A549 (cell line): Measurements from ENCODE around the gene SLIT3. TPM values are rescaled to one million over a fixed set of nuclear protein-coding genes. Genes with fewer than 3 reads are reported as not detected.

Experiments
- ATAC-seq, 2 experiments: fragments of 200-7000 bp in 1 of 2; fragments of >200 bp in 1 of 2; cut with Nextera tagmentation in 1 of 2; cut with Tn5 transposase in 1 of 2; 3 replicates each; pipeline versions ENCODE4 v1.8.0 to v1.9.1; 2018 to 2020; ENCODE audit warnings: mild to moderate bottlenecking in 1 of 2, moderate library complexity in 1 of 2
- CTCF ChIA-PET: fragments of 300-600 bp; sonication (Branson Sonifier 250); formaldehyde crosslinking; extraction: SDS; loops from one replicate; lab custom pipeline; 2021; ENCODE audit warnings: antibody characterized with exemption, inconsistent platforms; lab: Yijun Ruan, JAX
- POLR2A ChIA-PET: fragments of 350-600 bp; formaldehyde crosslinking; extraction: SDS; loops from one replicate; lab custom pipeline; 2021; ENCODE audit warnings: antibody characterized with exemption, inconsistent platforms; lab: Yijun Ruan, JAX
- DNase-seq, 2 experiments: peaks; one replicate each; pipeline versions ENCODE4 v3.0.0 to v3.0.0-alpha.2; 2011 to 2016; ENCODE audit warnings: low read depth in 1 of 2, low spot score in 1 of 2
- FAIRE-seq: peaks from 2 replicates; lab custom pipeline; 2011; peaks lifted over from hg19 to GRCh38; lab: Jason Lieb, UNC
- H3K27ac ChIP-seq, 2 experiments: fragments of >200 bp; sonication (Bioruptor Twin); formaldehyde crosslinking; 3 replicates each; pipeline ENCODE4 v1.5.1; 2016 to 2017
- H3K4me1 ChIP-seq: fragments of >200 bp; sonication (Bioruptor Twin); formaldehyde crosslinking; 3 replicates; pipeline ENCODE4 v1.6.1; 2016
- H3K4me2 ChIP-seq: fragments of >200 bp; sonication (Bioruptor Twin); formaldehyde crosslinking; 3 replicates; pipeline ENCODE4 v1.6.1; 2016
- H3K4me3 ChIP-seq: fragments of >200 bp; sonication (Bioruptor Twin); formaldehyde crosslinking; 3 replicates; pipeline ENCODE4 v1.5.1; 2016
- H3K9me3 ChIP-seq: fragments of >200 bp; sonication (Bioruptor Twin); formaldehyde crosslinking; 3 replicates; pipeline ENCODE4 v1.6.1; 2016
- CBX8 ChIP-seq: fragments of 200-600 bp; sonication (generic); IDR thresholded peaks from 2 replicates; pipeline ENCODE4 v1.6.1; 2016
- CEBPB ChIP-seq, 2 experiments: fragments of >200 bp in 1 of 2; sonication (Bioruptor Twin) in 1 of 2; formaldehyde crosslinking in 1 of 2; IDR thresholded peaks; 2 replicates each; pipeline ENCODE4 v1.6.1; 2012 to 2016
- CHD4 ChIP-seq: fragments of 200-600 bp; sonication (generic); IDR thresholded peaks from 2 replicates; pipeline ENCODE4 v1.6.1; 2016; ENCODE audit warnings: antibody characterized with exemption, mild to moderate bottlenecking, borderline replicate concordance
- EHF ChIP-seq: fragments of 250-450 bp; sonication (Bioruptor Pico); IDR thresholded peaks from 2 replicates; pipeline ENCODE4 v1.5.0; 2020; ENCODE audit warnings: mild to moderate bottlenecking
- EHMT2 ChIP-seq: fragments of 200-600 bp; sonication (generic); IDR thresholded peaks from 2 replicates; pipeline ENCODE4 v1.6.1; 2016; ENCODE audit warnings: antibody characterized with exemption, low read depth, mild to moderate bottlenecking, moderate library complexity
- ESRRA ChIP-seq: fragments of 150-350 bp; IDR thresholded peaks from 2 replicates; pipeline ENCODE4 v1.6.1; 2014; ENCODE audit warnings: mild to moderate bottlenecking, low read length, borderline replicate concordance
- FOXS1 ChIP-seq: fragments of 250-450 bp; sonication (Bioruptor Pico); IDR thresholded peaks from 2 replicates; pipeline ENCODE4 v1.5.0; 2020; ENCODE audit warnings: mild to moderate bottlenecking, moderate library complexity
- HDAC2 ChIP-seq: fragments of 200-600 bp; sonication (generic); IDR thresholded peaks from 2 replicates; pipeline ENCODE4 v1.6.1; 2016
- HOXA7 ChIP-seq: fragments of 250-450 bp; sonication (Bioruptor Pico); IDR thresholded peaks from 2 replicates; pipeline ENCODE4 v1.5.0; 2020; ENCODE audit warnings: mild to moderate bottlenecking, moderate library complexity
- JUN ChIP-seq, 2 experiments: fragments of >200 bp; sonication (Bioruptor Twin); formaldehyde crosslinking; IDR thresholded peaks; 2 replicates in 1 of 2; 3 replicates in 1 of 2; pipeline ENCODE4 v1.6.1; 2016 to 2017
- KDM1A ChIP-seq: fragments of 200-600 bp; sonication (generic); IDR thresholded peaks from 2 replicates; pipeline ENCODE4 v1.6.1; 2016; ENCODE audit warnings: low read depth, mild to moderate bottlenecking
- KDM5A ChIP-seq: fragments of 200-600 bp; sonication (generic); IDR thresholded peaks from 2 replicates; pipeline ENCODE4 v1.6.1; 2016; ENCODE audit warnings: antibody characterized with exemption, mild to moderate bottlenecking
- MAFK ChIP-seq: fragments of 450-650 bp; IDR thresholded peaks from 2 replicates; pipeline ENCODE4 v1.6.1; 2014; ENCODE audit not compliant: partially characterized antibody
- MYC ChIP-seq: IDR thresholded peaks from 2 replicates; pipeline ENCODE4 v1.6.1; 2012; ENCODE audit warnings: mild to moderate bottlenecking, inconsistent platforms, low read length, improper control_type of control experiment, borderline replicate concordance
- PHF8 ChIP-seq: fragments of 200-600 bp; sonication (generic); IDR thresholded peaks from 2 replicates; pipeline ENCODE4 v1.6.1; 2016; ENCODE audit warnings: low read depth, mild to moderate bottlenecking, antibody characterized with exemption, moderate library complexity, borderline replicate concordance
- POLR2AphosphoS2 ChIP-seq: conservative IDR thresholded peaks from 2 replicates; pipeline ENCODE4 v1.6.1; 2012; ENCODE audit warnings: low read length, improper control_type of control experiment, inconsistent platforms
- RARB ChIP-seq: fragments of 250-450 bp; sonication (Bioruptor Pico); IDR thresholded peaks from 2 replicates; pipeline ENCODE4 v1.8.0; 2021; ENCODE audit warnings: mild to moderate bottlenecking, moderate library complexity
- RFX5 ChIP-seq: fragments of 450-650 bp; IDR thresholded peaks from 2 replicates; pipeline ENCODE4 v1.7.1; 2014; ENCODE audit warnings: antibody characterized with exemption, mild to moderate bottlenecking, moderate library complexity
- TFCP2L1 ChIP-seq: fragments of 250-450 bp; sonication (Bioruptor Pico); IDR thresholded peaks from 2 replicates; pipeline ENCODE4 v1.5.0; 2021; ENCODE audit warnings: mild to moderate bottlenecking
- TP53 ChIP-seq: fragments of 250-450 bp; sonication (Bioruptor Pico); IDR thresholded peaks from 2 replicates; pipeline ENCODE4 v1.5.0; 2021; ENCODE audit warnings: mild to moderate bottlenecking, moderate library complexity
- ZFP36 ChIP-seq: fragments of 450-650 bp; IDR thresholded peaks from 2 replicates; pipeline ENCODE4 v1.6.1; 2014; ENCODE audit warnings: borderline replicate concordance; ENCODE audit not compliant: partially characterized antibody
- ZSCAN20 ChIP-seq: fragments of 250-450 bp; sonication (Bioruptor Pico); IDR thresholded peaks from 2 replicates; pipeline ENCODE4 v1.8.0; 2022; ENCODE audit warnings: mild to moderate bottlenecking, moderate library complexity
- WGBS: methylation state at CpG from one replicate; pipeline ENCODE4 v1.1.6; 2017; ENCODE audit errors: missing lambda C conversion rate; 5-methylcytosine and 5-hydroxymethylcytosine counted together
- polyA plus RNA-seq, 4 experiments: library from polyadenylated mRNA; depleted of rRNA in 3 of 4; stranded (reverse); fragments of >200 nt; fragmentation: RNase III in 1 of 4; extraction: RNeasy Plus Mini Kit Qiagen cat#74134 plus additional on column Dnase treatment in 1 of 4; gene quantifications; 2 replicates in 3 of 4; 3 replicates in 1 of 4; pipeline ENCODE4 v1.2.3, GENCODE V29; 2011 to 2017
- TF ChIP-seq, protein P1 (sequence below): IDR thresholded peaks from 2 replicates; pipeline ENCODE4 v1.6.1; 2012
- TF ChIP-seq, protein P2 (sequence below): fragments of 250-450 bp; sonication (Bioruptor Pico); IDR thresholded peaks from 2 replicates; pipeline ENCODE4 v1.5.0; 2020; ENCODE audit warnings: low read depth, mild to moderate bottlenecking, moderate library complexity
- TF ChIP-seq, protein P3 (sequence below): fragments of >200 bp; sonication (Bioruptor Twin); formaldehyde crosslinking; IDR thresholded peaks from 3 replicates; pipeline ENCODE4 v1.5.1; 2016
- TF ChIP-seq, protein P4 (sequence below): IDR thresholded peaks from 2 replicates; pipeline ENCODE4 v1.6.1; 2012
- TF ChIP-seq, protein P5 (sequence below): fragments of 250-450 bp; sonication (Bioruptor Pico); IDR thresholded peaks from 2 replicates; pipeline ENCODE4 v1.5.0; 2021; ENCODE audit warnings: mild to moderate bottlenecking, moderate library complexity, borderline replicate concordance
- TF ChIP-seq, protein P6 (sequence below): fragments of >200 bp; sonication (Bioruptor Twin); formaldehyde crosslinking; IDR thresholded peaks from 2 replicates; pipeline ENCODE4 v1.6.1; 2016

SLIT3 gene
- polyA plus RNA-seq, 2 of the 4 experiments (the other 2 are of a cell fraction), result 12.7 to 22.9 TPM

DNA sequence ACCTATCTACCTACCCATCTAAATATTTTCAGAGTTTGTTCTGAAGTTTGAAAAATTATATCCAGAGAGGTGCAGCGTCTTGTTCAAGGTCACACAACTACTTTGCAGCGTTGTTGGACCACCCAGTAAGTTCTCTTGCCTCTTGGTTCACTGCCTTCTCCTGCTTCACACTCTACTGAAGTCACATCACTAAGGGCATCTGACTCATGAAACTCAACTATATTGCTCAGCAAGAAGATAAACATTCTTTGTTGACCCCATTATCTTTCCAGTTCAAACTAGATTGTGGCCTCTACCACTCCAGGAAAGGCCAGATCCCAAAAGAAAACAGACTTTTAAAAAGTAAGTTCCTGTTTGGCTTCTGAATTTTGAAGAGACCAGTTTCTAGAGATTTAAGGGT is 326.9 kb downstream of the SLIT3 start:
- Histone ChIP-seq H3K4me1 (peaks cover 43% of the 10 kb centered on the region), H3K27ac (peak overlapping the region in 1 of 2 experiments; percentile 7; a peak in 2 of 6 replicates), H3K4me2 (peak overlapping the region; percentile 22), H3K9me3 (no peaks in the 10 kb centered on the region), H3K4me3 (no peak overlapping the region)
- no peak for FAIRE-seq
- no peak for TF ChIP-seq CEBPB (IDR thresholded peaks at IDR 0.05)
- TF ChIP-seq, protein P1, sequence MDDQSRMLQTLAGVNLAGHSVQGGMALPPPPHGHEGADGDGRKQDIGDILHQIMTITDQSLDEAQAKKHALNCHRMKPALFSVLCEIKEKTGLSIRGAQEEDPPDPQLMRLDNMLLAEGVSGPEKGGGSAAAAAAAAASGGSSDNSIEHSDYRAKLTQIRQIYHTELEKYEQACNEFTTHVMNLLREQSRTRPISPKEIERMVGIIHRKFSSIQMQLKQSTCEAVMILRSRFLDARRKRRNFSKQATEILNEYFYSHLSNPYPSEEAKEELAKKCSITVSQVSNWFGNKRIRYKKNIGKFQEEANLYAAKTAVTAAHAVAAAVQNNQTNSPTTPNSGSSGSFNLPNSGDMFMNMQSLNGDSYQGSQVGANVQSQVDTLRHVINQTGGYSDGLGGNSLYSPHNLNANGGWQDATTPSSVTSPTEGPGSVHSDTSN, result no peak
- no peak for TF ChIP-seq KDM1A
- TF ChIP-seq FOXS1 (CRISPR knock-in tag), result no peak
- no peak for TF ChIP-seq ZSCAN20
- no peak for TF ChIP-seq HOXA7 (CRISPR knock-in tag)
- TF ChIP-seq EHF (CRISPR knock-in tag), result no peak
- TF ChIP-seq, protein P2, sequence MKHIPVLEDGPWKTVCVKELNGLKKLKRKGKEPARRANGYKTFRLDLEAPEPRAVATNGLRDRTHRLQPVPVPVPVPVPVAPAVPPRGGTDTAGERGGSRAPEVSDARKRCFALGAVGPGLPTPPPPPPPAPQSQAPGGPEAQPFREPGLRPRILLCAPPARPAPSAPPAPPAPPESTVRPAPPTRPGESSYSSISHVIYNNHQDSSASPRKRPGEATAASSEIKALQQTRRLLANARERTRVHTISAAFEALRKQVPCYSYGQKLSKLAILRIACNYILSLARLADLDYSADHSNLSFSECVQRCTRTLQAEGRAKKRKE (CRISPR knock-in tag), result no peak
- TF ChIP-seq RARB (CRISPR knock-in tag), result no peak
- ChIA-PET POLR2A (no interaction called here), CTCF (interaction anchor here (5.8 kb wide), 1 partner anchor 13 kb away, joined by 27 read pairs; no protein-coding TSS in a partner anchor)
- 29% methylated on average over 2 of the region's 2 CpGs for WGBS
- peak in 1 of 2 experiments; percentile 41 for DNase-seq
- peak in 1 of 2 experiments; percentile 43; a peak in 2 of 6 replicates for ATAC-seq

DNA sequence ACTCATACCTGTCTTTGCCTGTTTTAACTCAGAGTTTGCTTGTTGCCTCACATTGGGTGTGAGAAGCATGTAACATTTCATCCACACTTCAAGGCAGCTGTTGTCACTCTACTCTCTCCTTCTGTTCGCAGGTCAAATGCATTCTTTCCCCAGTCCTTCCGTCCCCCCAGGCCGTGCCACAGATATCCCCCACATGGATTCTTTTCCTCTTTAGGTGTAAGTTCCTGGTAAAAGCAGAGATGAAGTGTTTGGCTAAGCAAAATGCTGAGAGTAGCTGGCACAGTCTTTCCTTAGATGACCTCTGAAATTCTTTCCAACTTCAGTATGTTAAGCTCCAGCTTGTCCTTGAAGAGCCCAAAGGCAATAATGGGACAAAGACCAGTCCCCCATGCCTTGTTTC is 328.2 kb downstream of the SLIT3 start:
- 97% methylated on average over 3 of the region's 3 CpGs for WGBS
- peaks cover 29% of the 10 kb centered on the region for H3K4me1 ChIP-seq
- TF ChIP-seq KDM5A (no peak), JUN (IDR thresholded peaks at IDR 0.05) (no peak), TFCP2L1 (CRISPR knock-in tag) (no peak), RFX5 (no peak)
- FAIRE-seq, result no peak
- H3K4me3 ChIP-seq, result no peak overlapping the region
- no peak overlapping the region for H3K27ac ChIP-seq
- H3K9me3 ChIP-seq, result no peaks in the 10 kb centered on the region
- CTCF ChIA-PET, result interaction anchor here (5.8 kb wide), 1 partner anchor 14 kb away, joined by 27 read pairs; no protein-coding TSS in a partner anchor
- no peak for DNase-seq
- ATAC-seq, result no peak
- POLR2A ChIA-PET, result no interaction called here
- no peak overlapping the region for H3K4me2 ChIP-seq

DNA sequence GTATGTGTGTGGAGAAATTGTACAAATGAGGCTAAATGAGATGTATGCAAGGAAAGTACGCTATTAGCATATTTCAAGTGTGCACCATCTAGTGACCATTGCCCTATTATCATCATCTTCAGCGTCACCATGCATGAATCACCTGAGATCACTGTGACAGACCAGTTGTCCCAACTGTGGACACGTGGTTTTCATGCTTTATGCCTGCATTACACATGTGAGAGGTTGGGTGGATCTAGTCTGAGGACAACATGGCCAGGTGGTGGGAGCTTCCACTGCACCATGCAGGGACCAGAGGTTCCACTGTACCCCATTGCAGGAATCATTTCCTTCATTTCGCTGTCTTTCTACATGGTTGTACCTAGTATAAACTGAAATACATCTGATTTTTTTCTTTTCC is 329.8 kb downstream of the SLIT3 start:
- Histone ChIP-seq H3K4me2 (no peak overlapping the region), H3K4me1 (peaks cover 18% of the 10 kb centered on the region; the same call in 2 of the 3 replicates), H3K9me3 (no peaks in the 10 kb centered on the region), H3K4me3 (no peak overlapping the region), H3K27ac (no peak overlapping the region)
- TF ChIP-seq, protein P3, sequence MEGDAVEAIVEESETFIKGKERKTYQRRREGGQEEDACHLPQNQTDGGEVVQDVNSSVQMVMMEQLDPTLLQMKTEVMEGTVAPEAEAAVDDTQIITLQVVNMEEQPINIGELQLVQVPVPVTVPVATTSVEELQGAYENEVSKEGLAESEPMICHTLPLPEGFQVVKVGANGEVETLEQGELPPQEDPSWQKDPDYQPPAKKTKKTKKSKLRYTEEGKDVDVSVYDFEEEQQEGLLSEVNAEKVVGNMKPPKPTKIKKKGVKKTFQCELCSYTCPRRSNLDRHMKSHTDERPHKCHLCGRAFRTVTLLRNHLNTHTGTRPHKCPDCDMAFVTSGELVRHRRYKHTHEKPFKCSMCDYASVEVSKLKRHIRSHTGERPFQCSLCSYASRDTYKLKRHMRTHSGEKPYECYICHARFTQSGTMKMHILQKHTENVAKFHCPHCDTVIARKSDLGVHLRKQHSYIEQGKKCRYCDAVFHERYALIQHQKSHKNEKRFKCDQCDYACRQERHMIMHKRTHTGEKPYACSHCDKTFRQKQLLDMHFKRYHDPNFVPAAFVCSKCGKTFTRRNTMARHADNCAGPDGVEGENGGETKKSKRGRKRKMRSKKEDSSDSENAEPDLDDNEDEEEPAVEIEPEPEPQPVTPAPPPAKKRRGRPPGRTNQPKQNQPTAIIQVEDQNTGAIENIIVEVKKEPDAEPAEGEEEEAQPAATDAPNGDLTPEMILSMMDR, result no peak
- TF ChIP-seq HDAC2 (no peak), TP53 (CRISPR knock-in tag) (no peak), JUN (IDR thresholded peaks at IDR 0.05) (no peak), MYC (no peak), EHMT2 (no peak), EHF (CRISPR knock-in tag) (no peak), ZSCAN20 (no peak), ESRRA (no peak), PHF8 (no peak), CHD4 (no peak), TFCP2L1 (CRISPR knock-in tag) (no peak), ZFP36 (no peak), MAFK (no peak), POLR2AphosphoS2 (no peak), CBX8 (no peak), KDM5A (no peak)
- TF ChIP-seq, protein P4, sequence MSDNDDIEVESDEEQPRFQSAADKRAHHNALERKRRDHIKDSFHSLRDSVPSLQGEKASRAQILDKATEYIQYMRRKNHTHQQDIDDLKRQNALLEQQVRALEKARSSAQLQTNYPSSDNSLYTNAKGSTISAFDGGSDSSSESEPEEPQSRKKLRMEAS, result no peak
- TF ChIP-seq, protein P5, sequence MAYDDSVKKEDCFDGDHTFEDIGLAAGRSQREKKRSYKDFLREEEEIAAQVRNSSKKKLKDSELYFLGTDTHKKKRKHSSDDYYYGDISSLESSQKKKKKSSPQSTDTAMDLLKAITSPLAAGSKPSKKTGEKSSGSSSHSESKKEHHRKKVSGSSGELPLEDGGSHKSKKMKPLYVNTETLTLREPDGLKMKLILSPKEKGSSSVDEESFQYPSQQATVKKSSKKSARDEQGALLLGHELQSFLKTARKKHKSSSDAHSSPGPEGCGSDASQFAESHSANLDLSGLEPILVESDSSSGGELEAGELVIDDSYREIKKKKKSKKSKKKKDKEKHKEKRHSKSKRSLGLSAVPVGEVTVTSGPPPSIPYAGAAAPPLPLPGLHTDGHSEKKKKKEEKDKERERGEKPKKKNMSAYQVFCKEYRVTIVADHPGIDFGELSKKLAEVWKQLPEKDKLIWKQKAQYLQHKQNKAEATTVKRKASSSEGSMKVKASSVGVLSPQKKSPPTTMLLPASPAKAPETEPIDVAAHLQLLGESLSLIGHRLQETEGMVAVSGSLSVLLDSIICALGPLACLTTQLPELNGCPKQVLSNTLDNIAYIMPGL (CRISPR knock-in tag), result no peak
- TF ChIP-seq, protein P6, sequence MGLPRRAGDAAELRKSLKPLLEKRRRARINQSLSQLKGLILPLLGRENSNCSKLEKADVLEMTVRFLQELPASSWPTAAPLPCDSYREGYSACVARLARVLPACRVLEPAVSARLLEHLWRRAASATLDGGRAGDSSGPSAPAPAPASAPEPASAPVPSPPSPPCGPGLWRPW, result no peak
- ATAC-seq (no peak), FAIRE-seq (no peak), DNase-seq (no peak)
- ChIA-PET CTCF (interaction anchor here (1.2 to 5.8 kb wide), 2 partner anchors 16 to 577 kb away, joined by 4 to 27 read pairs; no protein-coding TSS in a partner anchor), POLR2A (no interaction called here)
- 82% methylated on average over 4 of the region's 4 CpGs for WGBS
